Measurements from ENCODE around the gene CSRNP3.

The CSRNP3 gene

GRCh38 chr2:165629776-165630175, 160.3 kb downstream of the CSRNP3 start:
- H3K9me3 ChIP-seq (ENCODE audit: insufficient read depth, low read depth, low read length) = no peaks in the 10 kb centered on the region
- peak overlapping the region; percentile 62 for H3K4me2 ChIP-seq (ENCODE audit: low read depth, low read length, poor library complexity, severe bottlenecking)
- no peaks in the 10 kb centered on the region for H3K79me2 ChIP-seq (ENCODE audit: insufficient read depth, low read length)
- H2AFZ ChIP-seq (ENCODE audit: low read length) = no peak overlapping the region
- peak overlapping the region; percentile 28 for H3K4me3 ChIP-seq (ENCODE audit: low read length, poor library complexity, severe bottlenecking)
- H3K9me2 ChIP-seq (replicated peaks; ENCODE audit: low read depth, low read length) = no peaks in the 10 kb centered on the region
- H3K4me1 ChIP-seq (ENCODE audit: insufficient read depth, low read length, poor library complexity, severe bottlenecking) = peaks cover 20% of the 10 kb centered on the region
- no peaks in the 10 kb centered on the region for H3F3A ChIP-seq (ENCODE audit: low read depth)
- H4K20me1 ChIP-seq (ENCODE audit: insufficient read depth, low read length, poor library complexity, severe bottlenecking) = no peaks in the 10 kb centered on the region
- H3K9ac ChIP-seq (ENCODE audit: low read depth, low read length, poor library complexity, severe bottlenecking) = no peak overlapping the region
- TF ChIP-seq CTCF (conservative IDR thresholded peaks at IDR 0.05; ENCODE audit: low read length) (no peak), EZH2phosphoT487 (IDR thresholded peaks at IDR 0.05; ENCODE audit: borderline replicate concordance) (no peak)
- no peaks in the 10 kb centered on the region for H3K36me3 ChIP-seq (ENCODE audit: insufficient read depth, low read length)
- H3K27me3 ChIP-seq (ENCODE audit: insufficient read depth, low read length, poor library complexity, severe bottlenecking) = no peaks in the 10 kb centered on the region

GRCh38 chr2:165630236-165630635, 160.7 kb downstream of the CSRNP3 start:
- no peaks in the 10 kb centered on the region for H3K27me3 ChIP-seq (ENCODE audit: insufficient read depth, low read length, poor library complexity, severe bottlenecking)
- no peaks in the 10 kb centered on the region for H3F3A ChIP-seq (ENCODE audit: low read depth)
- no peaks in the 10 kb centered on the region for H3K36me3 ChIP-seq (ENCODE audit: insufficient read depth, low read length)
- peak overlapping the region; percentile 28 for H3K4me3 ChIP-seq (ENCODE audit: low read length, poor library complexity, severe bottlenecking)
- H3K4me2 ChIP-seq (ENCODE audit: low read depth, low read length, poor library complexity, severe bottlenecking) = peak overlapping the region; percentile 62
- no peak overlapping the region for H3K9ac ChIP-seq (ENCODE audit: low read depth, low read length, poor library complexity, severe bottlenecking)
- peaks cover 20% of the 10 kb centered on the region for H3K4me1 ChIP-seq (ENCODE audit: insufficient read depth, low read length, poor library complexity, severe bottlenecking)
- no peaks in the 10 kb centered on the region for H3K9me3 ChIP-seq (ENCODE audit: insufficient read depth, low read depth, low read length)
- H2AFZ ChIP-seq (ENCODE audit: low read length) = no peak overlapping the region
- no peaks in the 10 kb centered on the region for H3K79me2 ChIP-seq (ENCODE audit: insufficient read depth, low read length)
- no peaks in the 10 kb centered on the region for H4K20me1 ChIP-seq (ENCODE audit: insufficient read depth, low read length, poor library complexity, severe bottlenecking)
- no peaks in the 10 kb centered on the region for H3K9me2 ChIP-seq (replicated peaks; ENCODE audit: low read depth, low read length)
- TF ChIP-seq CTCF (conservative IDR thresholded peaks at IDR 0.05; ENCODE audit: low read length) (no peak), EZH2phosphoT487 (IDR thresholded peaks at IDR 0.05; ENCODE audit: borderline replicate concordance) (no peak)

- Histone ChIP-seq H3K4me1 (ENCODE audit: insufficient read depth, low read length, poor library complexity, severe bottlenecking) (peaks cover 20% of the 10 kb centered on the region), H3K9ac (ENCODE audit: low read depth, low read length, poor library complexity, severe bottlenecking) (no peak overlapping the region), H3K79me2 (ENCODE audit: insufficient read depth, low read length) (no peaks in the 10 kb centered on the region), H3K4me2 (ENCODE audit: low read depth, low read length, poor library complexity, severe bottlenecking) (no peak overlapping the region), H4K20me1 (ENCODE audit: insufficient read depth, low read length, poor library complexity, severe bottlenecking) (no peaks in the 10 kb centered on the region), H3K9me2 (replicated peaks; ENCODE audit: low read depth, low read length) (no peaks in the 10 kb centered on the region), H3F3A (ENCODE audit: low read depth) (no peaks in the 10 kb centered on the region), H2AFZ (ENCODE audit: low read length) (no peak overlapping the region), H3K9me3 (ENCODE audit: insufficient read depth, low read depth, low read length) (no peaks in the 10 kb centered on the region), H3K27me3 (ENCODE audit: insufficient read depth, low read length, poor library complexity, severe bottlenecking) (no peaks in the 10 kb centered on the region), H3K4me3 (ENCODE audit: low read length, poor library complexity, severe bottlenecking) (no peak overlapping the region), H3K36me3 (ENCODE audit: insufficient read depth, low read length) (no peaks in the 10 kb centered on the region)
- TF ChIP-seq CTCF (conservative IDR thresholded peaks at IDR 0.05; ENCODE audit: low read length) = no peak
- TF ChIP-seq EZH2phosphoT487 (IDR thresholded peaks at IDR 0.05; ENCODE audit: borderline replicate concordance) = no peak
Observed at GRCh38 chr2:165631089-165631488, 161.6 kb downstream of the CSRNP3 start.

All from Loucy (cell line).